ENCODE measurements around the gene GALC. TPM values are rescaled to one million over a fixed set of nuclear protein-coding genes. Genes with fewer than 3 reads are reported as not detected.

The GALC gene
- total and polyA plus RNA-seq, 7 experiments from 2014 or later, result 7.1 to 26.1 (median 18.8) TPM

Other genes with a start within 250 kb of the GALC start
- 10 to 100 TPM in 2 of 5 experiments, 1 to 10 TPM in 3; 9.0 to 18.6 (median 10.0) TPM for gene GPR65, start 12.0 kb upstream of the GALC start, total RNA-seq
- gene GPR65, start 12.0 kb upstream of the GALC start, polyA plus RNA-seq, result 10 to 100 TPM in 1 of 2 donors, 1 to 10 TPM in 1; 7.6 to 10.9 TPM

Measured in naive thymus-derived CD4-positive, alpha-beta T cell (primary cell).